NCI-H2081 treated with DMSO at 0.1 percent for 48 hours (cell line): ENCODE measurements around the gene VWCE.
"Not testable (repeated sequence)": the region's sequence is repeated elsewhere in the genome, so short reads cannot be mapped to it uniquely, and the experiment has no call there.

Source experiments
- DNase-seq: peaks from one replicate; lab custom pipeline; 2025; lab: John Stamatoyannopoulos, UW

Gene VWCE

GRCh38 chr11:61254403-61255025 is 40.6 kb downstream of the VWCE start:
- no peak for DNase-seq

GRCh38 chr11:61252332-61252731 is 42.8 kb downstream of the VWCE start:
- not testable (repeated sequence) for DNase-seq

GRCh38 chr11:61250796-61251765 is 44.0 kb downstream of the VWCE start:
- not testable (repeated sequence) for DNase-seq

GRCh38 chr11:61249201-61249600 is 45.9 kb downstream of the VWCE start:
- not testable (repeated sequence) for DNase-seq

- DNase-seq, result not testable (repeated sequence)
Measured at GRCh38 chr11:61248071-61248470, 47.0 kb downstream of the VWCE start.

- not testable (repeated sequence) for DNase-seq
Measured at GRCh38 chr11:61245284-61245964, 49.7 kb downstream of the VWCE start.

- DNase-seq, result not testable (repeated sequence)
Measured at GRCh38 chr11:61241526-61241925, 53.6 kb downstream of the VWCE start.

- DNase-seq, result not testable (repeated sequence)
Measured at GRCh38 chr11:61240875-61241274, 54.2 kb downstream of the VWCE start, which contains the start of gene PGA5. TSS of gene PGA5 (plus strand) at chr11:61241175. CDS start at chr11:61241227, 52 bp downstream.

- not testable (repeated sequence) for DNase-seq
Measured at GRCh38 chr11:61240288-61240687, 54.8 kb downstream of the VWCE start.

GRCh38 chr11:61237130-61237529 is 58.0 kb downstream of the VWCE start:
- not testable (repeated sequence) for DNase-seq

- not testable (repeated sequence) for DNase-seq
Measured at GRCh38 chr11:61232548-61233145, 62.5 kb downstream of the VWCE start.

- not testable (repeated sequence) for DNase-seq
Measured at GRCh38 chr11:61231585-61231984, 63.5 kb downstream of the VWCE start.

GRCh38 chr11:61231033-61231432 is 64.1 kb downstream of the VWCE start:
- DNase-seq, result not testable (repeated sequence)

GRCh38 chr11:61229458-61229857 is 65.7 kb downstream of the VWCE start:
- not testable (repeated sequence) for DNase-seq

GRCh38 chr11:61226457-61227137 is 68.5 kb downstream of the VWCE start:
- not testable (repeated sequence) for DNase-seq

- DNase-seq, result not testable (repeated sequence)
Measured at GRCh38 chr11:61222692-61223091, 72.4 kb downstream of the VWCE start.

GRCh38 chr11:61222047-61222446 is 73.1 kb downstream of the VWCE start, which contains the start of gene PGA4:
TSS of gene PGA4 (plus strand) at chr11:61222347. CDS start at chr11:61222401, 54 bp downstream.
- not testable (repeated sequence) for DNase-seq

- DNase-seq, result not testable (repeated sequence)
Measured at GRCh38 chr11:61219016-61219415, 76.1 kb downstream of the VWCE start.

- not testable (repeated sequence) for DNase-seq
Measured at GRCh38 chr11:61218306-61218705, 76.8 kb downstream of the VWCE start.

- DNase-seq, result not testable (repeated sequence)
Measured at GRCh38 chr11:61213711-61214324, 81.3 kb downstream of the VWCE start.
